IMR-90 (cell line): ENCODE measurements around the gene GRM5. TPM values are rescaled to one million over a fixed set of nuclear protein-coding genes. Genes with fewer than 3 reads are reported as not detected.
A peak's percentile ranks its signal among the peaks of the same experiment; 100 is the strongest.
"Not testable (repeated sequence)": the region's sequence is repeated elsewhere in the genome, so short reads cannot be mapped to it uniquely, and the experiment has no call there.

ENCODE experiments used
- ATAC-seq: fragments of 200-7000 bp; cut with Tn5 transposase; 2 replicates; pipeline ENCODE4 v1.9.1; 2020; ENCODE audit warnings: low read depth, mild to moderate bottlenecking, moderate library complexity
- BruUV-seq: library from RNA; stranded (reverse); fragments of 400-500 nt; replicated peaks from 2 replicates; lab custom pipeline; 2021; lab: Mats Ljungman, UMichigan
- CTCF ChIA-PET: fragments of 300-600 bp; formaldehyde crosslinking; extraction: SDS; loops from one replicate; lab custom pipeline; 2021; ENCODE audit warnings: antibody characterized with exemption; lab: Yijun Ruan, JAX
- POLR2A ChIA-PET: fragments of 300-600 bp; sonication (Branson Sonifier 250); formaldehyde crosslinking; loops from one replicate; lab custom pipeline; 2022; ENCODE audit warnings: antibody characterized with exemption; ENCODE audit not compliant: unreplicated experiment; lab: Charles Lee
- DNase-seq: peaks from one replicate; pipeline ENCODE4 v3.0.0; 2013
- H2AFZ ChIP-seq: replicated peaks from 2 replicates; pipeline ENCODE3; 2013; ENCODE audit warnings: low read length, mild to moderate bottlenecking; ENCODE audit not compliant: poor library complexity
- H2AK5ac ChIP-seq: 2 replicates; pipeline ENCODE4 v1.6.1; 2013; ENCODE audit warnings: low read depth, low read length, inconsistent platforms
- H2AK9ac ChIP-seq: replicated peaks from 2 replicates; pipeline ENCODE3; 2013; ENCODE audit warnings: mild to moderate bottlenecking, low read depth, low read length, moderate library complexity; ENCODE audit not compliant: poor library complexity
- H2BK120ac ChIP-seq: 2 replicates; pipeline ENCODE4 v1.6.1; 2013; ENCODE audit warnings: low read depth, low read length, inconsistent platforms
- H2BK15ac ChIP-seq: 3 replicates; pipeline ENCODE4 v1.6.1; 2013; ENCODE audit warnings: low read depth, low read length, inconsistent platforms
- H2BK20ac ChIP-seq: 2 replicates; pipeline ENCODE4 v1.6.1; 2013; ENCODE audit warnings: low read depth, mild to moderate bottlenecking, inconsistent platforms, low read length, moderate library complexity
- H2BK5ac ChIP-seq: 2 replicates; pipeline ENCODE4 v1.6.1; 2013; ENCODE audit warnings: mild to moderate bottlenecking, low read depth, low read length, inconsistent platforms; ENCODE audit not compliant: poor library complexity, severe bottlenecking
- H3K14ac ChIP-seq: replicated peaks from 2 replicates; pipeline ENCODE4 v1.6.1; 2013; ENCODE audit warnings: low read depth, low read length, inconsistent platforms
- H3K18ac ChIP-seq: 2 replicates; pipeline ENCODE4 v1.6.1; 2013; ENCODE audit warnings: low read depth, low read length, control low read depth
- H3K23ac ChIP-seq: 2 replicates; pipeline ENCODE4 v1.6.1; 2013; ENCODE audit warnings: low read depth, low read length, inconsistent platforms
- H3K27ac ChIP-seq: 2 replicates; pipeline ENCODE4 v1.5.1; 2013; ENCODE audit warnings: mild to moderate bottlenecking, control low read depth, low read length; ENCODE audit not compliant: insufficient read depth
- H3K27me3 ChIP-seq: 2 replicates; pipeline ENCODE4 v1.6.1; 2013; ENCODE audit warnings: low read length; ENCODE audit not compliant: control insufficient read depth, insufficient read depth
- H3K36me3 ChIP-seq: 2 replicates; pipeline ENCODE4 v1.6.1; 2013; ENCODE audit warnings: low read length, mixed read lengths; ENCODE audit not compliant: control insufficient read depth, insufficient read depth
- H3K4ac ChIP-seq: 2 replicates; pipeline ENCODE4 v1.6.1; 2013; ENCODE audit warnings: low read depth, low read length, inconsistent platforms
- H3K4me1 ChIP-seq: 2 replicates; pipeline ENCODE4 v1.6.1; 2013; ENCODE audit warnings: low read length, mixed read lengths; ENCODE audit not compliant: control insufficient read depth, insufficient read depth
- H3K4me2 ChIP-seq: 2 replicates; pipeline ENCODE4 v1.6.1; 2013; ENCODE audit warnings: low read depth, mild to moderate bottlenecking, control low read depth, low read length, moderate library complexity
- H3K4me3 ChIP-seq: 2 replicates; pipeline ENCODE4 v1.5.1; 2013; ENCODE audit warnings: low read depth, mild to moderate bottlenecking, control low read depth, low read length, moderate library complexity; ENCODE audit not compliant: insufficient read depth
- H3K56ac ChIP-seq: 2 replicates; pipeline ENCODE4 v1.6.1; 2013; ENCODE audit warnings: low read length, inconsistent platforms; ENCODE audit not compliant: insufficient read depth; ENCODE audit errors: extremely low read depth
- H3K79me1 ChIP-seq, 2 experiments: 2 replicates each; pipeline ENCODE4 v1.6.1; 2013; ENCODE audit warnings: low read length in 2 of 2, inconsistent platforms in 1 of 2, low read depth in 1 of 2
- H3K9ac ChIP-seq: 2 replicates; pipeline ENCODE4 v1.6.1; 2013; ENCODE audit warnings: low read depth, low read length, control low read depth
- H3K9me1 ChIP-seq: 2 replicates; pipeline ENCODE4 v1.6.1; 2013; ENCODE audit warnings: low read length, inconsistent platforms; ENCODE audit not compliant: insufficient read depth
- H3K9me3 ChIP-seq: 2 replicates; pipeline ENCODE4 v1.6.1; 2013; ENCODE audit warnings: low read length; ENCODE audit not compliant: control insufficient read depth, insufficient read depth
- H4K20me1 ChIP-seq: 2 replicates; pipeline ENCODE4 v1.6.1; 2013; ENCODE audit warnings: low read length, inconsistent platforms; ENCODE audit not compliant: insufficient read depth
- H4K5ac ChIP-seq: 2 replicates; pipeline ENCODE4 v1.6.1; 2013; ENCODE audit warnings: mild to moderate bottlenecking, low read depth, low read length, control low read depth
- H4K8ac ChIP-seq, 2 experiments: 2 replicates each; pipeline ENCODE4 v1.6.1; 2013; ENCODE audit warnings: low read depth in 2 of 2, low read length in 2 of 2, control low read depth in 1 of 2, inconsistent platforms in 1 of 2
- H4K91ac ChIP-seq: 2 replicates; pipeline ENCODE4 v1.6.1; 2013; ENCODE audit warnings: low read depth, low read length, inconsistent platforms; ENCODE audit not compliant: insufficient read depth
- MAFK ChIP-seq: IDR thresholded peaks from 2 replicates; pipeline ENCODE4 v1.6.1; 2012; ENCODE audit warnings: low read depth, low read length, improper control_type of control experiment
- whole genome bisulfite sequencing, 2 experiments: methylation state at CpG; one replicate each; pipeline versions ENCODE4 v1.1.5 to v1.1.7; 2013; ENCODE audit warnings: missing lambda C conversion rate in 2 of 2; ENCODE audit not compliant: insufficient read length in 1 of 2; ENCODE audit errors: extremely low coverage in 2 of 2; 5-methylcytosine and 5-hydroxymethylcytosine counted together
- dilution Hi-C: fragments of 300-500 bp; cut with HindIII; formaldehyde crosslinking; loops from one replicate; pipeline ENCODE4 v1.14.3; 2018; ENCODE audit warnings: low sequenced_read_pairs; ENCODE audit not compliant: unreplicated experiment
- in situ Hi-C: fragments of 300-500 bp; cut with MboI; formaldehyde crosslinking; loops from 3 replicates; pipeline ENCODE4 v1.14.3; 2019; ENCODE audit warnings: low sequenced_read_pairs, inconsistent platforms, mixed read lengths
- intact Hi-C: fragments of 100-400 bp; cut with micrococcal nuclease; formaldehyde crosslinking; loops from 2 replicates; pipeline ENCODE4 v1.10.0; 2022
- polyA plus RNA-seq, 3 experiments: library from polyadenylated mRNA; depleted of rRNA; stranded (reverse); fragments of >200 nt; gene quantifications; 2 replicates each; pipeline ENCODE4 v1.2.3, GENCODE V29; 2012; ENCODE audit warnings: low replicate concordance in 1 of 3
- total RNA-seq: library from RNA; depleted of rRNA; stranded (reverse); fragments of >200 nt; gene quantifications from 2 replicates; pipeline ENCODE4 v1.2.3, GENCODE V29; 2012

GRM5 gene
- total and polyA plus RNA-seq, 2 of the 4 experiments (the other 2 are of a cell fraction): under 0.01 TPM

DNA sequence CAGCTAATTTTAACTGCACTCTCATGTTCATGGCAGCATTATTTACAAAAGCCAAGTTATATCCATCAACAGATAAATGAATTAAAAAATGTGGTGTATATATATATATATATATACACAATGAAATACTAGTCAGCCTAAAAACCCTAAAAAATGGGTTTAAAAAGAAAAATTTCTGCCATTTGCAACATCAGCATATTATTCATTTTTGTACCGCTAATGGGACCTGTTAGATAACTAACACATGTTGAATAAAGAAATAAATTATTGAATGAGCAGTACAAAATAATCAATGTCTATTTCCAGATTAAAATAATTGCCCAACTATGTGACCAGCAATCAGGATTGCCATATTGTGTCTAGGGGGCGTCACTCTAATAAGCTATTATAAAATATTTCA lies 211.8 kb downstream of the GRM5 start:
- dilution Hi-C loops, H2BK5ac ChIP-seq: not testable (repeated sequence)
- no CpG with 5 or more reads among the region's 2 CpGs for WGBS, 2 experiments

DNA sequence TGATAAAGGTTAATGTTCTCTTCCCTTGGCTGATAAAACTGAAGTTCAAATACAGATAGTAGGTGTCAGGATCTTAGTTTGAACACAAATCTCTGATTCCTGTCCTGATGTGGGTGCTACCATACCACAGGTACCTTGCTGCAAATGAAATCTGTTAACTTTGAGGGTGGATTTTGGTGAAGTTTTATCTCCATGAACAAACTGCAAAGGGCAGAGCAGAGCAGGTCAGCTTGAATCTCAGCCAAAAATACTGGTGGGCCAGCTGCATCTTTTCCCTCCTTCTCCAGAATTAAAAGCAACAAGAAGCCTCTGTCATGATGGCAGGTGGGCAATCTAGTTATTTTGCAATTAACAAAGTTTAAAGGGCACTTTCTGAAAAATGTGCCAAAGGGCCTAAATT lies 214.2 kb downstream of the GRM5 start:
- H4K8ac ChIP-seq, POLR2A ChIA-PET, DNase-seq, H3K27me3 ChIP-seq, H3K23ac ChIP-seq, H3K79me1 ChIP-seq, H3K4me2 ChIP-seq, H2BK120ac ChIP-seq, H3K27ac ChIP-seq, H2BK15ac ChIP-seq, H3K14ac ChIP-seq, H2AK9ac ChIP-seq, H2BK5ac ChIP-seq, H4K20me1 ChIP-seq, H3K56ac ChIP-seq, H3K4ac ChIP-seq, H2BK20ac ChIP-seq, intact Hi-C loops, H3K9me1 ChIP-seq, H3K4me3 ChIP-seq, CTCF ChIA-PET, H3K18ac ChIP-seq, H4K5ac ChIP-seq, H3K36me3 ChIP-seq, H3K9me3 ChIP-seq, H3K9ac ChIP-seq, H2AFZ ChIP-seq, H4K91ac ChIP-seq, ATAC-seq, dilution Hi-C loops, BruUV-seq, H2AK5ac ChIP-seq, H3K4me1 ChIP-seq: not testable (repeated sequence)
- in situ Hi-C loops: loop anchor here (25.0 kb wide), 1 partner anchor 1489 kb away; no protein-coding TSS in a partner anchor

More for the DNA sequence above, 211.8 kb downstream of the GRM5 start:
- in situ Hi-C loops: loop anchor here (25.0 kb wide), 1 partner anchor 1492 kb away; no protein-coding TSS in a partner anchor
- H3K9me1 ChIP-seq, H4K91ac ChIP-seq, H3K23ac ChIP-seq, H3K56ac ChIP-seq, H4K8ac ChIP-seq, H3K4me1 ChIP-seq, H3K27me3 ChIP-seq, H3K9me3 ChIP-seq, H2AFZ ChIP-seq, H2BK120ac ChIP-seq, POLR2A ChIA-PET, ATAC-seq, H2BK20ac ChIP-seq, H4K5ac ChIP-seq, H4K20me1 ChIP-seq, H3K4me2 ChIP-seq, BruUV-seq, H2AK5ac ChIP-seq, H3K14ac ChIP-seq, H3K9ac ChIP-seq, CTCF ChIA-PET, H3K79me1 ChIP-seq, H2BK15ac ChIP-seq, H3K27ac ChIP-seq, H3K4ac ChIP-seq, H3K4me3 ChIP-seq, H3K18ac ChIP-seq, intact Hi-C loops, DNase-seq, H3K36me3 ChIP-seq, H2AK9ac ChIP-seq: not testable (repeated sequence)
- TF ChIP-seq MAFK: peak; percentile 67
